DMS114 treated with DMSO at 0.1 percent for 48 hours (cell line): Measurements from ENCODE around the gene LILRB3.
A peak's percentile ranks its signal among the peaks of the same experiment; 100 is the strongest.
"Not testable (repeated sequence)": the region's sequence is repeated elsewhere in the genome, so short reads cannot be mapped to it uniquely, and the experiment has no call there.

Source experiments
- DNase-seq: peaks from one replicate; lab custom pipeline; 2025; ENCODE audit not compliant: unreplicated experiment; lab: John Stamatoyannopoulos, UW

LILRB3 gene

DNA sequence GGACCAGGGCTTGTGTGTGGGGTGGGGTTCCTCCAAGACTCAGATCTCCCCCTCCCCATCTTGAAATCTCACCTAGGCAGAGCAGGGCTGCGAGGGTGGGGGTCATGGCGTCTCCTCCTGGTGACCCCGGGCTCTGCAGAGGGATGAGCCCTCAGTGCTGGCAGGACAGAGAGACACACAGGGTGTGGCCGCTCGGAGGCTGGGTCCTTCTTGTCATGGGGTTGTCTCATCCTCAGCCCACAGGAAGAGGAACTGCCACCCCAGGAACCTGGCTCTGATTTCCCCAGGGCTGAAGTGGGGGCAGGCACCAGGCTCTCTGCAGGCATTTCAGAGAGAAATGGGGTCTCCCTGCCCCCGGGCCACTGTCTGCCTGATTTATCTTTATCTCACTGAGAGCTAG is 19.8 kb upstream of the LILRB3 start, which contains the start of gene LILRA6:
TSS of gene LILRA6 (minus strand) at position 145 of the 400 bp plus-strand sequence.
- not testable (repeated sequence) for DNase-seq

DNA sequence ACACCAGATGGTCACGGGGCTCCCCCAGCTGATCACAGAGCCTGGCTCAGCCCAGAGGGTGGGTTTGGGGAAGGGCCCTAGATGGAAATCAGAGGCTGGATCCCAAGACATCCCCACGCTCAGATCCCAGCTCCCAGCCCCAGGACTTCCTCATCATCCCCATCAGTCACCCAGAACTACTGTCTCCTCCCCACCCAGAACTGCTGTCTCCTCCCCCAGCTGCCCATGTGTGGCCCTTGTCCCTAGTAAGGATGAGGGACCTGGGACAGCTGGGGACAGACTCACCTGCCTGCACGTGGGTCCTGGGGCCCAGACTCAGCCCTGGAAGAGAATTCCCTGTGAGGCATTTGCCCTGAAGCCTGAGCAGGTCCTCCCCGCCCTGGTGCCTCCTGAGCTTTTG is 19.4 kb upstream of the LILRB3 start:
- not testable (repeated sequence) for DNase-seq

DNA sequence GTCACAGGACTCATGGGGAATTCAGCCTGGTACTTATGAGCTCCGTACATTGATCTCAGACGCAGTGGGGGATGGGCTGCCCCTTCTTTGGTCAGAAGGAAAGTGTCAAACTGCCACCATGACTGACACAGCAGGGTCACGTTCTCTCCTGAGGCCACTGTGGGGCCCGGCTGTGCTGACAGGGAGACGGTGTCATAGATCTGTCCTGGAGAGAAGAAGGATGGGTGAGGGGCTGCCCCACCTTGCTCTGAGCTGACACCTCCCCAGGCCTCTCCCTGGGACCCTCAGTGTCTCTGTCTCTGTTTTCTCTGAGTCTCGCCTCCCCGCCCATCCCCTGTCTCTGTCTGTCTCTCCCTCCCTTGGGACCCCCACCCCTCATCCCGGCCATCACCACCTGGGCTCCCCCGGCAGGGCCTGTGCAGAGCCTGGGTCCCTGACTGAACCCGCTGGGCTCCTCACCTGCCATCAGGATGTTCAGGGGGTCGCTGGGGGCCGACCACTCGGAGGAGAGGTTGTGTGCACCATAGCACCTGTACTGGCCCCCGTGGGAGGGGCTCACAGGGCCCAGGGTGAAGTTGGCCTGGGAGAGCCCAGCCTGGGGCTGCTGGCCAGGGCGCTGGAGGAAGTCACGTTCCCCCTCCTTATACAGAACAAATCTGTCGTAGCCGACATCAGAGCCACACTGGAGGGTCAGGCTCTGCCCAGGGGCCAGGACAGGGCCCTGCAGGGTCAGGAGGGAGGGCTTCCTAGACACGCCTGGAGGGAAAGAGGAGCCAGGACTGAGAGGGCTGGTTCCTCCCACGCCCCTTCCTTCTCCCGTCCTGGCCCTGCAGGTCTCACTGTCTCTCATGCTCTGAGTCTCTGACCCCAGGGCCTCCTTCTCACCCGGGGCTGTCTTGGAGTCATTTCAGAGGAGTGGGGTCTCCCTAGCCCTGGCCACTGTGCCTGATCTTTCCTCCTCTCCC is 17.8 kb upstream of the LILRB3 start:
- DNase-seq, result not testable (repeated sequence)

DNA sequence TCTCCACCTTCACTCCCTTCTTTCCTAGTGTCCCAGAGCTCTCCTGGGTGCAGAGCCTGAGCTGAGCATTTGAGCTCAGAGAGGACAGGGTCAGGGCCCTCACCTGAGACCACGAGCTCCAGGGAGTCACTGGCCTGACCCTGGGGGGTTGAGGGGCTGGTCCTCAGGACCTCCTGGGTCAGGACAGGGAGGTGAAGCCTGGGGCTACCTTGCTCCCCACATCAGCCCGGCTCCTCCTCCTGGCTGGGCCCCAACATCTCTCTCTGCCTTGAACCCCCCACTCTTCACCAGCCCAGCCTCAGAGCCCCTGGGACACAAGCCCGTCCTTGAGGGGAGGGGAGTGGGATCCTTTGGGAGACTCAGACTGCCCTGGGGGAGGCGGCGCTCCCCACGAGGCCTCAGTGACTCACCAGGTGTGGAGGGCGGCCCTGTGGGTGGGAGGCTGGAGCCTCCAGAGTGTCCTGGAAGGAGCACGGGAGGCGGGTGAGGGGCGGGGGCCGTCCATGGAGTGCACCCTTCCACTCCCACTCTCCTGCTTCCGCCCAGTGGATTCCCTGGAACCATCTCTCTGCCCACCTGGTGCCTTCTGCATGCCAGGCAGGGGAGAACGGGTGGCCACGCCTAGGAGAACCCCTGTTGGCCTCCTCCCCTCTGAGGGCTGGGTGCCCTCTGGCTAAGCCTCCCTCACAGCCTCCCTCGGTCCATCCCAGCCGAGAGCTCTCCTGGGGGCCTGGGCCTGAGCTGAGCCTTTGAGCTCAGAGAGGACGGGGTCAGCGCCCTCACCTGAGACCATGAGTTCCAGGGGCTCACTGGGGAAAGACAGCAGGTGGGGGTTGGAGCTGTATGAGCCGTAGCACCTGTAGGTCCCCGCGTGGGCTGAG is 16.9 kb upstream of the LILRB3 start:
- not testable (repeated sequence) for DNase-seq

DNA sequence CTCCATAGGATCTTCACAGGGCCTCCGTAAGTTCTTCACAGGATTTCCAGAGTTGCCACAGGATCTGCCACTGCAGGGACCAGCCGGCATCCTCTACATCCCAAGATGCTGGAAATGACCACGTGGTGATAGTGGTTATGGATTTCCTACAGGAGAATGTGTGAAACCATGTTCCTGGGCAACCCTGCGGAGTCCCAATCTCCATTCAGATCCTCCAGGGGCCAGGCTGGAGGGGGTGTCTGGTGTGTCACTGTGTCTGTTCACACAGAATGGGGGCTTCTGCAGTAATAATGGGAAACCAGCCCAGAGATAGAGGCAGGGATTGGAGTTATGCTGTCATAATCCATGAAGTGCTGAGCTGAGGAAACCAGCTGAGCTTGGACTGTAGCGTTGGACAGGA is 11.1 kb upstream of the LILRB3 start:
- no peak for DNase-seq

DNA sequence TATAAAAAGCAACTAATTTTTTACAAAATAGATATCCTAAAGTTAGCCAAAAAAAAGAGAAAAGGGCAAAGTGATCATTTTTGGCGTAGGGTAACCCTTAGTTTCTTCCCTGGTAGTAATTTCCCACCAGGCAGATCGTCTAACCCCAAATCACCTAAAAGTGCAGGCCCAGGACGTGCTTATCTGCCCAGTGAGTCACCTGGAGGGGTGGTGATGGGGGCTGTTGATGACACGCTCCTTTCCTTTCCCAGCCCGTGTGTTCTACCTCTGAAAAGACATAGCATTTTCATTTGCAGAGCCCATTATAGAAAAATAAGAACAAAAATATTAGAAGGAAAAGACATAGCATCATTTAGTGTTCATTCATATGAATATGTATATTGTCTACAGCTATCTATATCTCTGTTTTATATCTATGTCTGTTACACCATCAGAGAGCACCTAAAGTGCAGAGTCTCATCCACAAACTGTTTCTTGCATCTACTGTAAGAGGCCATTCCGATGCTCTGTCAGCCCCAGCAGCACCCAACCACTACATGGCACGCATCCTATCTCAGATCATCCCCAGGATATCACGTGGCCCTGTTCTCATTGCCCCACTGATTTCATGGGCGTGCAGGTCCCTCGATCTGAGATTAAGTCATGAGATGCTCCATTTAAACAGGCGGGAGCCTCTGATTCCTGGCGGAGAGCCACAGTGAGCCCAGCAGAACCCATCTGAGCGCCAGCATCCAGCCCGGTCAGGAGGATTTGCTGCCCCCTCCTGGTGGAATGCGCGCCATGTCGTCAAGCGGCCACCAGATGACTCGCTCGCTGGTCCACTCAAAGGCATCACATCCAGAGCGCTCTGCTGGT is 8.5 kb upstream of the LILRB3 start:
- DNase-seq, result peak; percentile 32

DNA sequence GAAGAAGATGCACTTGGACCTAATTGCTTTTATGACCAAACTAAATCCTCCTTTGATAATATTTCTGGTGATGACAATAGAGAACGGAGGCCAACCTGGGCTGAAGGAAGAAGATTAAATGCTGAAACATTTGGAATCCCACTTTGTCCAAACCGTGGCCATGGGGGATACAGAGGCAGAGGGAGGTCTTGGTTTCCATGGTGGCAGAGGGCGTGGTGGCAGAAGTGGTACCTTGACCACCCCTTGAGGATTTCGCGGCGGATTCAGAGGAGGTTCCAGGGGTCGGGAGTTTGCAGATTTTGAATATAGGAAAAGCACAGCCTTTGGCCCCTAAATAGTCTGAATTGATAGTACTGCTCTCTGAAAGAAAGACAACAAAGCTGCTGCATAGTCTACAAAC is 7.2 kb upstream of the LILRB3 start:
- no peak for DNase-seq

DNA sequence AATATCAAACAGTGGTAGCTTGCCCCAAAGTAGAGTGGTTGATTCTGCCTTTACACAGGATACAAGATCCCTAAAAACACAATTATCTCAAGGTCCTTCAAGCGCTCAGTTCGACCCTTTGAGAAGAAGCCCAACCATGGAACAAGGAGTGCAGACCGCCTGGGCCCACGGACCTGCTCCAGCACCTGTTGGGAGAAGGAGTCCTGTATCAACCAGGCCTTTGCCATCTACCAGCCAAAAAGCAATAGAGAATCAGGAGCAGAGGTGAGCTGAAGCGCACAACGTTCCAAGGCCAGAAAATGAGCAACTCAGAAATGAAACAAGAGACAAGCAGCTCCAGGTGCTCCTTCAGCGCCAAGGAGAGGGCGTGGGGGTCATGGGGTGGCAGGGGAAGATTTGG is 6.3 kb upstream of the LILRB3 start:
- DNase-seq, result no peak

DNA sequence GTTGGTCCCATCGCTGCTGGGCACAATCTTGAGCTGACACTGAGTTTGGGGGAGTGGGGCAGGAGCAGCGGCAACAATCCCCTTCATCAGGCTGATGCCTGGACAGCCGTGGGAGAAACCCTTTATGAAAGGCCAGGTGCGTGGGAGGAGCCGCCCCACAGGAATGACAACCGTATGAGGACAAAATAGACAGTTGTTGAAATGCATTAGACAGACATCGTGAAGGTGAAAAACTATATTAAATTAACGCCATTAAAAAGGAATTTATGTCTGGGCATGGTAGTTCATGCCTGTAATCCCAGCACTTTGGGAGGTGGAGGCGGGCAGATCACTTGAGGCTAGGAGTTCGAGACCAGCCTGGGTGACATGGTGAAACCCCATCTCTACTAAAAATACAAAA is 1.8 kb upstream of the LILRB3 start:
- not testable (repeated sequence) for DNase-seq

DNA sequence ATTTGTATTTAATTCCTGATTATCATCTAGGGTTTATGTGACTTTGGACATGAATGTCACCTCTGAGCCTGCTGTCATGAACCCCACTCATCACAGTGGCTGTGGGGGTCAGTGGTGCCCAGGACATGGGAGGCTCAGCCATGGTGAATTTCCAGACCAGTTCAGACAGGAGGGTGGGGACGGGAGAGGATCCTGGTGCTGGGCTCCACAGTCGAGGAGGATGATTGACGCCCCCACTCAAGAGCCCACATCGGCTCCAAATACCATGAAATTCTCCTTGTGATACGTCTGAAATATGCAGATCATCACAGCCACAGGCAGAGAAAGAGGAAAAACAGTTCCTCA is 1.1 kb upstream of the LILRB3 start:
- DNase-seq, result not testable (repeated sequence)

DNA sequence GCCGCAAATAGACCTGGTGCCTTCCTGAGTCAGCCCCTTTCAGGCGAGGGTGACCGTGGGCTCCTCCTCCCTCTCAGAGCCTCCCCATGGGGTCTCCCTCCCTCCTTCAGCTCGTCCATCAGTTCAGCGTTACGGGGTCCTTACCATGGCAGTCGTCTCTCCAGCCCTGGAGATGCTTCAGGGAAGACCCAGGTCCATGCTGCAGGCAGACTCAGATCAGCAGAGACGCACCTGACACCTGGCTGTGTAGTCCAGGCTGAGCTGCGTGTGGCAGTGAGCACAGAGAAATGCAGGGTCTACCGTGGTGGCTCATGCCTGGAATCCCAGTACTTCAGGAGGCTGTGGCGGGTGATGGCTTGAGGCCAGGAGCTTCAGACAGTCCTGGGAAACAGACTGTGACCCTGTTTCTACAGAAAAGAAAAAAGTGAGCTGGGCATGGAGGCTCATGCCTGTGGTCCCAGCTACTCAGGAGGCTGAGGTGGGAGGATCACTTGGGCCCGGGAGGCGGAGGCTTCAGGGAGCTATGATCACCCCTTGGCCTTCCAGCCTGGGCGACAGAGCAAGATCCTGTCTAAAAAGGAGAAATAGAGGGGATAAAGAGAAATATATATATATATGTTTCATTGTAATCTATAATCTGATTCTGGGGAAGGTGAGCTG is 600 bp upstream of the LILRB3 start:
- not testable (repeated sequence) for DNase-seq

DNA sequence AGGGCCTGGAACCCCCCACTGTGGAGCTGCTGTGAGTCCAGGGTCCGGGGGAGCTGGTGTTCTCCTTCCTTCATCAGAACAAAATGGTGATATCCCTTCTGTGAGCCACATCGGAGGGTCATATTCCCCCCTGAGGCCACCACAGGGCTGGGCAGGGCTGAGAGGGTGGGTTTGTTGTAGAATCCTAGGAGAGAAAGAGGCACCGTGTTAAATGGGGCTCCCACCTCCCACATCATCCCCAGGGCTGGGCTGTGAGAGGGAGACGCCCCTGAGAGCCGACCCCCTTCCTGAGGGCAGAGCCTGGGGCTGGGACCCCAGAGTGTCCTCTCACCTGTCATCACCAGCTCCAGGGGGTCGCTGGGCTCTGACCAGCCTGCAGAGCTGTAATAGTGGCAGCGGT is 860 bp downstream of the LILRB3 start:
- DNase-seq, result not testable (repeated sequence)

DNA sequence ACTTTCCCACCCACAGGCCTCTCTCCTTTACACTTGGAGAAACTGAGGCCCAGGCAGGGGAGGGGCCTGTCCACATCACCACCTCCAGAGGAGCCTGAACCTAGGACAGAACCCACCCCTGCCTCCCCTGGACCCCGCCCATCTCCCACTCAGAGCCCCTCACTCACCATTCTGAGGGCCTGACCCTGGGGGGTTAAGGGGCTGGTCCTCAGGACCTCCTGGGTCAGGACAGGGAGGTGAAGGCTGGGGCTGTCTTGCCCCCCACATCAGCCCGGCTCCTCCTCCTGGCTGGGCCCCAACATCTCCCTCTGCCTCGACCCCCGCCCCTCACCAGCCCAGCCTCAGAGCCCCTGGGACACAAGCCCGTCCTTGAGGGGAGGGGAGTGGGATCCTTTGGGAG is 3.1 kb downstream of the LILRB3 start:
- DNase-seq, result not testable (repeated sequence)

DNA sequence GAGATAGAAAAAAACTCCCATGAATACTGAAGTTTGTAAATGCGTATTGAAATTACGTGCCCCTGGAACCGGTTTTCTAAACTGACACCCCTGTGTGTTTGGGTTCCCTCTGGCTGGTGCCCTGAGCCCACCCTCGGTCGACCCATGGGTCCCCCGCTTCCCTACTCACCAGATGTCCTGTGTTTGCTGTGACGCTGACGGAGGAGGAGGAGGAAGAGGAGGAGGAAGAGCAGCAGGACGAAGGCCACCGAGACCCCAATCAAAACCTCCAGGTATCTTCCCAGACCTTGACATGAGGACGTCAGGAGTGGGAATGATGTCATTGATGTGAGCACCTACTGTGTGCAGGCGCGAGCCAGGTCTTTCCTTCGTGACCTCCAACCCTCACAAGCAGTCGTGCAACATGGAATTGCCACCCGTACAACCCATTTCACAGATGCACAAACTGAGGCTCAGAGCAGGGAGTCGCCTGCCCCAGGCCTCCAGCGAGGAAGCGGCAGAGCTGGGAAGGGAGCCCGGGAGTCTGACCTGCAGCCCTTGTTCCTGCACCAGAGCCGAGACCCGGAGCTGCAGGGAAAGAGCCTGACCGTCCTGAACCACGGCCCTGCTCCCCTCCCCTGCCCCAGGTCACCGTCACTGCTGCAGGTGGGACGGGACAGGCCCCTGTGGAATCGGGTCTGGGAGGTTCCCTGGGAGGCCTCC is 3.7 kb downstream of the LILRB3 start:
- DNase-seq, result no peak

DNA sequence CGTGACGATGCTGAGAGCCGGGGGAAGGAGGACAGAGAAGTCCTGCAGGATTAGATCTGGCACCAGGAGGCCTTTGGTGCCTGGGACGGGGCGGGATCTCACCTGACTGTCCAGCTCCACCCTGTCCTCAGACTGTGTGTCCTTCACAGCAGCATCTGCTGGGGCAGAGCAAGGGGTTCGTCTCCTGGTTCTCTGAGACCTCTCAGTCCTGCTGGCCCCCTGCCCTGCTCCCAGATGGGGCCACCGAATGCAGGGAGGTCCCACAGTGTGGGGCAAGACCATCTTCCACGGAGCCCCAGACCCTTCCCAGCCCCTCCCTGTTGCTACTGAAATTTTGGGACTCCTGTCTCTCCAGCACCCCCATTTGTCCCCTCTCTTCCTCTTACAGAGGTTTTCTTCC is 4.5 kb downstream of the LILRB3 start:
- DNase-seq, result no peak

DNA sequence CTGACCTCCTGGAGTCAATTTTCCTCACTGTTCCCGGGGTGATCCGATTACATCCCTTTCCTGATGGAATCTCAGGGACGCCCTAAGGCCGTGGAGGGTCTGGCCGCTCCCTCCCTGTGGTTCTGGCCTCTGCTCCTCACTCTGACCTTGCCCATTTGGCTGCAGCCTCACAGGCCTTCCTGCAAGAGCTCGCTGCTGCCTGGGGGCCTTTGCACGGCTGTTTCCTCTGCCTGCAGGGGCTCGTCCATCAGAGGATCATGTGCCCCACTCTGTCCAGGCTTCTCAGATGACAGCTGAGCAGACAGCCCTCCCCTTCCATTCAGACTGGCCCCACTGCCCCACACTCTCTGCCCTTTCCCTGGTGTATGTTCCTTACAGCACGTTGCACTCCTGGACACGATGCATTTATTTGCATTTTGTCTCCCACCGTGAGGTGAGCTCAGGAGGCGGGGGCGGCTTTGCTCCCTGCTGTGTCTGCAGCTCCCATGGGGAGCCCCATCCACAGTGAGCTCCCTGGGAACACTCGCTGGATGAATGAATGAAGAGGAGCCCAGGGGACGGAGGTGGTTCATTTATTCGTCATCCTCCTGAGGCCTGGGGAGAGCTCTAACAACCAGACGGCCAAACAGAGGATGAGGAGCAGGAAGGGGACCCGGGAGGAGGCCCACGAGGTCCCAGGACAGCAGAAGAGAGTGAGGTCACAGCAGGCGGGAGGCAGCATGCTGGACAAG is 5.1 kb downstream of the LILRB3 start:
- not testable (repeated sequence) for DNase-seq

DNA sequence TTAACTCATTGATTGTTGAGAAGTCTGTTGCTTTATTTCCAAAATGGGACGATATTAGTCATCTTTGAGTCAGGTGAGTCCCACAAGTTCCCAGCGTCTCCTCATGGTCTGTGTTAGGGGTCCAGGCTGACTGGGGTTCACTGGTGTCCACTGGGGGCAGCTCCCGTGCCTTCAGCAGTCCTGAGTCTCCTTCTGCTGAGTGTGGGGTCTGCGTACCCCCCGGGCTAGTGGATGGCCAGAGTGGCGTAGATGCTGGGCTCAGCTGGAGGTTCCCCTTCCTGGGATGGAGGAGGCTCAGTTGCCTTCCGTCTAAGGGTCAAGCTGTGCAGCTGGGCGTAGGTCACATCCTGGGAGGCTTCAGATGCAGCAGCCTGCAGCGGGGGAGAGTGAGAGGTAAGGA is 5.9 kb downstream of the LILRB3 start:
- no peak for DNase-seq

DNA sequence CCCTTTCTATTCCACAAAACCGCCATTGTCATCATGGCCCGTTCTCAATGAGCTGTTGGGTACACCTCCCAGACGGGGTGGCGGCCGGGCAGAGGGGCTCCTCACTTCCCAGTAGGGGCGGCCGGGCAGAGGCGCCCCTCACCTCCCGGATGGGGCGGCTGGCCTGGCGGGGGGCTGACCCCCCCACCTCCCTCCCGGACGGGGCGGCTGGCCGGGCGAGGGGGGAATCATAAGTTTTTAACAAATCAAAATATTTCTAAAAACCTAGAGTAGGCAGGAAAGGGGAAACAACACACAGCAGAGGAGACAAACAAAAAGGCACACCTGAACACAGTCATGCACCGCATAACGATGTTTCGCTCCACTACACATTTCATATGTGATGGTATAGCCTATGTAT is 8.1 kb downstream of the LILRB3 start:
- not testable (repeated sequence) for DNase-seq

DNA sequence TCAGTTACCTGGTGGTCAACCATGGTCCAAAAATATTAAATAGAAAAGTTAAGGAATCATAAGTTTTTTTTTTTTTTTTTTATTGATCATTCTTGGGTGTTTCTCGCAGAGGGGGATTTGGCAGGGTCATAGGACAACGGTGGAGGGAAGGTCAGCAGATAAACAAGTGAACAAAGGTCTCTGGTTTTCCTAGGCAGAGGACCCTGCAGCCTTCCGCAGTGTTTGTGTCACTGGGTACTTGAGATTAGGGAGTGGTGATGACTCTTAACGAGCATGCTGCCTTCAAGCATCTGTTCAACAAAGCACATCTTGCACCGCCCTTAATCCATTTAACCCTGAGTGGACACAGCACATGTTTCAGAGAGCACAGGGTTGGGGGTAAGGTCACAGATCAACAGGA is 8.6 kb downstream of the LILRB3 start:
- not testable (repeated sequence) for DNase-seq
